Progenitor cell of endocrine pancreas (in vitro differentiated cells): Measurements from ENCODE around the gene PRDM10. TPM values are rescaled to one million over a fixed set of nuclear protein-coding genes. Genes with fewer than 3 reads are reported as not detected.
"Not testable (repeated sequence)": the region's sequence is repeated elsewhere in the genome, so short reads cannot be mapped to it uniquely, and the experiment has no call there.

Source experiments
- DNase-seq: peaks from one replicate; pipeline ENCODE4 v3.0.0; 2021; ENCODE audit warnings: low spot score; ENCODE audit not compliant: unreplicated experiment
- H3K27ac Mint-ChIP-seq: 2 replicates; pipeline ENCODE4 v1.8.0; 2021; ENCODE audit warnings: mild to moderate bottlenecking, moderate library complexity, mixed read lengths
- H3K27me3 Mint-ChIP-seq: 2 replicates; pipeline ENCODE4 v1.8.0; 2021; ENCODE audit warnings: mixed read lengths
- H3K36me3 Mint-ChIP-seq: 2 replicates; pipeline ENCODE4 v1.8.0; 2022; ENCODE audit warnings: mixed read lengths; ENCODE audit not compliant: insufficient read depth
- H3K4me1 Mint-ChIP-seq: 2 replicates; pipeline ENCODE4 v1.8.0; 2021; ENCODE audit warnings: low read depth, mixed read lengths
- H3K4me3 Mint-ChIP-seq: 2 replicates; pipeline ENCODE4 v1.8.0; 2021; ENCODE audit warnings: low read depth, mild to moderate bottlenecking, moderate library complexity, mixed read lengths
- H3K9me3 Mint-ChIP-seq: 2 replicates; pipeline ENCODE4 v1.8.0; 2021; ENCODE audit warnings: low read depth, mixed read lengths
- CTCF ChIP-seq: fragments of 200-600 bp; sonication (generic); IDR thresholded peaks from one replicate; pipeline ENCODE4 v1.5.0; 2021; ENCODE audit warnings: antibody characterized with exemption, mild to moderate bottlenecking; ENCODE audit not compliant: unreplicated experiment
- total RNA-seq: library from RNA; stranded (reverse); gene quantifications from 2 replicates; pipeline ENCODE4 v1.2.1, GENCODE V29; 2021

The PRDM10 gene
- total RNA-seq, 1 donor from 2014 or later, result 23.4 TPM

DNA sequence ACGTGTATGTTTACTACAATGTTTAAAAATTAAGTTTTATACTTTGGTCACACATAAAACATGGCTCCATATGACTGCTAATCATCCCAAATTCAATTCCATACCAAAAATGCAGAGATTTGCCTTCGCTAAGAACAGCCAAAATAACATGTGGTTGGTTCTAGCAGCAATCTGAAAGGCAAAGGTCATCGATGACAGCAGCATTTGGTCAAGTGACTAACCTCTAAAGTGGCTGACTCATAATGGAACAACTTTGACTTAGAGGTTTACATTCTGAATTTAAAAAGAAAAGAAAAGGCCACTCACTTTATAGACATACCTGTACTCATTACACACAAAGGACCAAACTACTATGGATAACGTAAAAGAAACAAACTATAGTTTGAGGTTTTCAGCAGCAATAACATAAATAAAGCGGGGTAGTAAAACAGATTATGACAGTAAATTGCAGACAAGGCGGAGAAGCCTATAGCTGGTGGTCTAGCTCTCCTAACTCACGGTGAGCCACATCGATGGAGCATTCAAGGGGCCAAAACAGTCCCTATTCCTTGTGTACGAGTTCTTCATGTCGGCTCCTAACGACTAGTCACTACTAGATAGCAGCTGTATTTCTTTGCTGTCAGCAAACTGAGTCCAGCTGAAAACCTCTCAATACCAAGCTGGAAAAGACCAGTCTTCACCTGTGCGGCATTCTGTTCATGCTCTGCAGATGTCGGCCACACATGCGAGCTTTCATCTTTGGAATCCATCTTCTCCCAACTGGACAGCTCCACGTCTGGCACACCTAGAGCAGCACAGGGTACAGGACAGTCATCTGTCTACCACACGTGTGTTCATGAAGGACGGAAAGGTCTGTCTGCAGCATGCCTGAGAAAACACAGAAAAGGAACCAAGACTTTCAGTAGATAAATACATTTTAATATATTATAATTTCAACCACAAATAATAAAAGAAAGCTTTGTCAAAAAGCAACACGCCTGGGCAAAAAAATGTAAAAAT is 42.1 kb downstream of the PRDM10 start:
- TF ChIP-seq CTCF, result no peak
- H3K27ac Mint-ChIP-seq, result no peak overlapping the region
- H3K9me3 Mint-ChIP-seq, result no peaks in the 10 kb centered on the region
- H3K4me1 Mint-ChIP-seq, result no peaks in the 10 kb centered on the region
- H3K4me3 Mint-ChIP-seq, result no peak overlapping the region
- H3K36me3 Mint-ChIP-seq, result peaks cover 11% of the 10 kb centered on the region
- H3K27me3 Mint-ChIP-seq, result no peaks in the 10 kb centered on the region
- DNase-seq, result no peak

DNA sequence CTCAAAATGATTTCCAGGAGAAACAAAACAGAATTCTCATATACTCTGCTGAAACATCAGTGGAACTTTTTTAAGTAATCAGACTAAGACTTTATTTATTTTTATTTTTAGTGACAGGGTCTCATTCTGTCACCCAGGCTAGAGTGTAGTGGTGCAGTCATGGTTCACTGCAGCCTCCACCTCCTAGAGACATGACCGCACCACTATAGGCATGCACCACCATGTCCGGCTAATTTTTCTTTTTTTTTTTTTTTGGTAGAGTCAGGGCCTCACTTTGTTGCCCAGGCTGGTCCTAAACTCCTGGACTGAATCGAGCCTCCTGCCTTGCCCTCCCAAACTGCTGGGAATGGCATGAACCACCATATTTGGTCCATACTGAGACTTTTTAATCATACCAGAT is 42.9 kb downstream of the PRDM10 start:
- Mint-ChIP-seq H3K9me3 (no peaks in the 10 kb centered on the region), H3K4me1 (no peaks in the 10 kb centered on the region), H3K27me3 (no peaks in the 10 kb centered on the region), H3K4me3 (no peak overlapping the region), H3K36me3 (peaks cover 12% of the 10 kb centered on the region), H3K27ac (no peak overlapping the region)
- no peak for TF ChIP-seq CTCF
- no peak for DNase-seq

DNA sequence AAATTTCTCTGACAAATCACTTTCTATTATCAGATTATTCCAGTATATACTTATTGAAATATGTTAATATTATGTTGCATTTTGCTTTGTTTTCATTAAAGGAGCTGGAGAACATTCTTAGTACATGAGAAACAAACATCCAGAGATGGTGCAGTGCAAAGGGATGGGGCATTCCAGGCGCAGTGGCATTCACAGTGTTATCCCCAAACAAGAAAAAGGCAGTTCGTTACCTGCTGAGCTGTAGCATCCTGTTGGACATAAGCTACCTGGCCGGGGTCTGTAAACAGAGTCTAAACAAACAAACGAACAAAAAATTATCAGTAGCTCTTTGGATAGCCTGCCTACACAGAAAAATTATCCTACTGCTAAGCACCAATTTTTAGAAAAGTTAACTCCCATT is 47.4 kb downstream of the PRDM10 start:
- DNase-seq, result no peak
- H3K36me3 Mint-ChIP-seq, result peaks cover 12% of the 10 kb centered on the region
- H3K4me1 Mint-ChIP-seq, result peaks cover 7% of the 10 kb centered on the region
- no peaks in the 10 kb centered on the region for H3K9me3 Mint-ChIP-seq
- H3K4me3 Mint-ChIP-seq, result no peak overlapping the region
- no peak overlapping the region for H3K27ac Mint-ChIP-seq
- H3K27me3 Mint-ChIP-seq, result no peaks in the 10 kb centered on the region
- no peak for TF ChIP-seq CTCF

GRCh38 chr11:129954703-129955102 is 47.9 kb downstream of the PRDM10 start:
- not testable (repeated sequence) for H3K4me1 Mint-ChIP-seq, H3K27me3 Mint-ChIP-seq, H3K4me3 Mint-ChIP-seq

DNA sequence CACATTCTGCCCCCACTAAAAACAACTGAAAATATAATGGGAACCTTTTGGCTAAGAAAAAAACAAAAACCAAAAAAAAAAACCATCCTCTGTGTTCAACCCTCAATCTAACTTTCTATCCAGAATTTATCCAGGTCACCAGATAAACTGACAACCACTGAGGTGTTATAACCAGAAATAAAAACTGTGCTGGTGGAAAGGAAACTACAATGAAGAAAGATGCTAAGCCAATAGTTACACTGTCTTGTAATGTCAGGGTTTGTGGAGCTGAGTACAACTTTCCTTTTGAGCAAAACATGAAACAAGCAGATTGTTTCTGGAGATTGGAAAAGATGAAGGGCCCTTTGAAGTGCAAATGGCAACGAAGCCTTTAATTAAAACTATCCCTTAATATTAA is 50.8 kb downstream of the PRDM10 start:
- Mint-ChIP-seq H3K27ac (no peak overlapping the region), H3K9me3 (no peaks in the 10 kb centered on the region), H3K4me1 (peaks cover 10% of the 10 kb centered on the region), H3K4me3 (no peak overlapping the region), H3K27me3 (no peaks in the 10 kb centered on the region), H3K36me3 (peaks cover 5% of the 10 kb centered on the region)
- DNase-seq, result no peak
- TF ChIP-seq CTCF, result no peak

More at GRCh38 chr11:129954703-129955102, 47.9 kb downstream of the PRDM10 start:
- not testable (repeated sequence) for H3K9me3 Mint-ChIP-seq, H3K27ac Mint-ChIP-seq, DNase-seq
- H3K36me3 Mint-ChIP-seq, result peaks cover 12% of the 10 kb centered on the region
